Measurements from ENCODE around the gene MYADML2. TPM values are rescaled to one million over a fixed set of nuclear protein-coding genes. Genes with fewer than 3 reads are reported as not detected.

Gene MYADML2
- total RNA-seq, 1 experiment from 2014 or later, result 0.22 TPM

GRCh38 chr17:81899514-81900166, 47.4 kb downstream of the MYADML2 start:
- Histone ChIP-seq H3K14ac (ENCODE audit: insufficient read depth, low read length) (no peak overlapping the region), H3K56ac (ENCODE audit: insufficient read length, low read depth, low read length) (no peak overlapping the region), H4K20me1 (ENCODE audit: control insufficient read depth, insufficient read depth, insufficient read length) (no peaks in the 10 kb centered on the region), H3T11ph (ENCODE audit: low read length) (no peak overlapping the region), H3K23me2 (ENCODE audit: insufficient read length, low read depth, low read length, poor library complexity, severe bottlenecking) (peaks cover 11% of the 10 kb centered on the region), H3K79me2 (ENCODE audit: insufficient read depth, low read length) (no peaks in the 10 kb centered on the region), H3K79me1 (ENCODE audit: insufficient read depth, low read depth, low read length, poor library complexity, severe bottlenecking) (no peaks in the 10 kb centered on the region), H4K91ac (ENCODE audit: insufficient read length, low read depth, low read length) (no peak overlapping the region), H4K5ac (ENCODE audit: insufficient read length, low read depth, low read length) (no peak overlapping the region), H3K4ac (ENCODE audit: low read depth, low read length) (no peak overlapping the region), H2AFZ (ENCODE audit: low read length) (no peak overlapping the region), H4K8ac (replicated peaks; ENCODE audit: insufficient read length, low read depth, low read length) (no peak overlapping the region), H2BK20ac (ENCODE audit: low read depth, low read length, poor library complexity, severe bottlenecking) (no peak overlapping the region), H2AK5ac (ENCODE audit: insufficient read length, low read length) (no peak overlapping the region), H2BK120ac (ENCODE audit: low read depth, low read length, poor library complexity, severe bottlenecking) (no peak overlapping the region), H3K4me2 (ENCODE audit: insufficient read depth, insufficient read length, low read length) (no peak overlapping the region), H2BK15ac (ENCODE audit: low read depth, low read length) (no peak overlapping the region; the same call in 1 of the 2 replicates), H3K9ac (ENCODE audit: extremely low read depth, insufficient read length, low read length) (no peak overlapping the region), H3K27me3 (ENCODE audit: insufficient read depth, low read length) (no peaks in the 10 kb centered on the region; the same call in 1 of the 2 replicates), H2BK5ac (ENCODE audit: insufficient read length, low read length) (no peak overlapping the region), H3K4me1 (ENCODE audit: insufficient read depth, low read length) (no peaks in the 10 kb centered on the region), H3K18ac (ENCODE audit: insufficient read length, low read depth, low read length) (no peak overlapping the region), H3K9me3 (ENCODE audit: control insufficient read depth, low read depth, low read length) (no peaks in the 10 kb centered on the region), H2BK12ac (ENCODE audit: insufficient read length, low read depth, low read length) (no peak overlapping the region), H3K27ac (ENCODE audit: insufficient read length, low read depth, low read length) (no peak overlapping the region), H3K23ac (ENCODE audit: insufficient read length, low read depth, low read length) (no peak overlapping the region)
- DNase-seq, result peak; percentile 44
- Mint-ChIP-seq H3K4me1 (peaks cover 0 to 3% of the 10 kb centered on the region in 2 experiments; a peak in 2 of 4 replicates), H3K9me3 (no peaks in the 10 kb centered on the region), H3K4me3 (no peak overlapping the region), H3K27me3 (ENCODE audit: low read depth) (peaks cover 11% of the 10 kb centered on the region), H3K27ac (peak overlapping the region in 1 of 3 experiments; percentile 49; a peak in 1 of 7 replicates), H3K36me3 (ENCODE audit: insufficient read depth in 1 of 3, low read depth in 3 of 3) (peaks cover 13 to 45% (median 35%) of the 10 kb centered on the region in 3 experiments; a peak in 6 of 7 replicates)
- WGBS (ENCODE audit: extremely low coverage, insufficient read length, low lambda C conversion rate), result no CpG with 5 or more reads among the region's 22 CpGs
- TF ChIP-seq CTCF (conservative IDR thresholded peaks at IDR 0.05), result no peak

All from H9 (cell line).